Muscle layer of duodenum (tissue), 2 donors: ENCODE measurements around the gene TSR3.

Experiments
- H3K27ac ChIP-seq: one replicate; pipeline ENCODE4 v1.7.0; 2013; ENCODE audit warnings: mild to moderate bottlenecking, low read length
- H3K27me3 ChIP-seq: one replicate; pipeline ENCODE4 v1.7.0; 2013; ENCODE audit warnings: low read depth, mild to moderate bottlenecking, control low read depth, low read length
- H3K36me3 ChIP-seq, 2 donors: one replicate each; pipeline ENCODE4 v1.7.0; 2013; ENCODE audit warnings: low read length in 2 of 2, control low read depth in 1 of 2, mild to moderate bottlenecking in 1 of 2; ENCODE audit not compliant: insufficient read depth in 2 of 2, control insufficient read depth in 1 of 2
- H3K4me1 ChIP-seq, 2 donors: one replicate each; pipeline ENCODE4 v1.7.0; 2013; ENCODE audit warnings: low read length in 2 of 2, mild to moderate bottlenecking in 2 of 2, control low read depth in 1 of 2, moderate library complexity in 1 of 2; ENCODE audit not compliant: insufficient read depth in 2 of 2, control insufficient read depth in 1 of 2
- H3K4me3 ChIP-seq, 2 donors: one replicate each; pipeline ENCODE4 v1.7.0; 2013; ENCODE audit warnings: low read length in 2 of 2, low read depth in 1 of 2, mild to moderate bottlenecking in 1 of 2
- H3K9me3 ChIP-seq, 2 donors: one replicate each; pipeline ENCODE4 v1.7.0; 2013; ENCODE audit warnings: low read length in 2 of 2, control low read depth in 1 of 2, mild to moderate bottlenecking in 1 of 2; ENCODE audit not compliant: control insufficient read depth in 1 of 2
- donor health status: healthy.

Gene TSR3

GRCh38 chr16:1389762-1390161 is 38.1 kb upstream of the TSR3 start:
- H3K27ac ChIP-seq: no peak overlapping the region
- H3K9me3 ChIP-seq: no peaks in the 10 kb centered on the region
- no peaks in the 10 kb centered on the region for H3K4me1 ChIP-seq
- H3K4me3 ChIP-seq: no peak overlapping the region
- H3K27me3 ChIP-seq: no peaks in the 10 kb centered on the region
- H3K36me3 ChIP-seq: peaks cover 3 to 81% of the 10 kb centered on the region in 2 donors

GRCh38 chr16:1387331-1387730 is 35.7 kb upstream of the TSR3 start:
- peaks cover 3 to 65% of the 10 kb centered on the region in 2 donors for H3K36me3 ChIP-seq
- no peak overlapping the region for H3K27ac ChIP-seq
- no peaks in the 10 kb centered on the region for H3K27me3 ChIP-seq
- H3K9me3 ChIP-seq: no peaks in the 10 kb centered on the region
- H3K4me1 ChIP-seq: no peaks in the 10 kb centered on the region
- no peak overlapping the region for H3K4me3 ChIP-seq

GRCh38 chr16:1385232-1385631 is 33.6 kb upstream of the TSR3 start:
- H3K4me3 ChIP-seq: no peak overlapping the region
- H3K36me3 ChIP-seq: peaks cover 3 to 48% of the 10 kb centered on the region in 2 donors
- H3K9me3 ChIP-seq: no peaks in the 10 kb centered on the region

GRCh38 chr16:1383556-1383955 is 31.9 kb upstream of the TSR3 start:
- Histone ChIP-seq H3K4me3 (no peak overlapping the region), H3K9me3 (no peaks in the 10 kb centered on the region), H3K36me3 (peaks cover 3 to 33% of the 10 kb centered on the region in 2 donors), H3K4me1 (peaks cover 0 to 8% of the 10 kb centered on the region in 2 donors), H3K27me3 (no peaks in the 10 kb centered on the region), H3K27ac (no peak overlapping the region)

More at GRCh38 chr16:1385232-1385631, 33.6 kb upstream of the TSR3 start:
- Histone ChIP-seq H3K27me3 (no peaks in the 10 kb centered on the region), H3K4me1 (no peaks in the 10 kb centered on the region), H3K27ac (no peak overlapping the region)

- H3K27me3 ChIP-seq: no peaks in the 10 kb centered on the region
- H3K36me3 ChIP-seq: peaks cover 3 to 17% of the 10 kb centered on the region in 2 donors
- H3K9me3 ChIP-seq: no peaks in the 10 kb centered on the region
- H3K4me1 ChIP-seq: peaks cover 0 to 14% of the 10 kb centered on the region in 2 donors
- H3K27ac ChIP-seq: no peak overlapping the region
- H3K4me3 ChIP-seq: no peak overlapping the region
Measured at GRCh38 chr16:1381612-1382406, 30.1 kb upstream of the TSR3 start.

- Histone ChIP-seq H3K4me1 (peaks cover 0 to 14% of the 10 kb centered on the region in 2 donors), H3K27me3 (no peaks in the 10 kb centered on the region), H3K9me3 (no peaks in the 10 kb centered on the region), H3K27ac (no peak overlapping the region), H3K4me3 (peak overlapping the region in 1 of 2 donors; percentile 8), H3K36me3 (peaks cover 3 to 17% of the 10 kb centered on the region in 2 donors)
Measured at GRCh38 chr16:1380195-1380594, 28.5 kb upstream of the TSR3 start.

- Histone ChIP-seq H3K4me1 (peaks cover 0 to 14% of the 10 kb centered on the region in 2 donors), H3K27me3 (no peaks in the 10 kb centered on the region), H3K9me3 (no peaks in the 10 kb centered on the region), H3K27ac (no peak overlapping the region), H3K36me3 (peaks cover 0 to 18% of the 10 kb centered on the region in 2 donors), H3K4me3 (peak overlapping the region; percentile 11 to 60)
Measured at GRCh38 chr16:1379304-1380076, 27.8 kb upstream of the TSR3 start.

- no peaks in the 10 kb centered on the region for H3K9me3 ChIP-seq
- H3K36me3 ChIP-seq: peaks cover 0 to 22% of the 10 kb centered on the region in 2 donors
- peak overlapping the region; percentile 11 to 60 for H3K4me3 ChIP-seq
- H3K27ac ChIP-seq: no peak overlapping the region
- no peaks in the 10 kb centered on the region for H3K27me3 ChIP-seq
- peaks cover 0 to 14% of the 10 kb centered on the region in 2 donors for H3K4me1 ChIP-seq
Measured at GRCh38 chr16:1378804-1379303, 27.2 kb upstream of the TSR3 start.

- Histone ChIP-seq H3K4me1 (peaks cover 0 to 14% of the 10 kb centered on the region in 2 donors), H3K36me3 (peaks cover 0 to 19% of the 10 kb centered on the region in 2 donors)
Measured at GRCh38 chr16:1378087-1378803, 26.6 kb upstream of the TSR3 start.

GRCh38 chr16:1377406-1378010 is 25.8 kb upstream of the TSR3 start:
- H3K27me3 ChIP-seq: no peaks in the 10 kb centered on the region
- H3K4me1 ChIP-seq: peaks cover 0 to 14% of the 10 kb centered on the region in 2 donors
- peaks cover 0 to 18% of the 10 kb centered on the region in 2 donors for H3K36me3 ChIP-seq
- no peaks in the 10 kb centered on the region for H3K9me3 ChIP-seq
- H3K4me3 ChIP-seq: no peak overlapping the region
- H3K27ac ChIP-seq: no peak overlapping the region

More at GRCh38 chr16:1378087-1378803, 26.6 kb upstream of the TSR3 start:
- H3K27ac ChIP-seq: no peak overlapping the region
- no peaks in the 10 kb centered on the region for H3K27me3 ChIP-seq
- no peaks in the 10 kb centered on the region for H3K9me3 ChIP-seq
- peak overlapping the region; percentile 11 to 60 for H3K4me3 ChIP-seq
